Fibroblast of mammary gland (primary cell): ENCODE measurements around the gene DDT.
"Not testable (repeated sequence)": the region's sequence is repeated elsewhere in the genome, so short reads cannot be mapped to it uniquely, and the experiment has no call there.

Experiments
- DNase-seq: peaks from one replicate; pipeline ENCODE4 v3.0.0-alpha.2; 2010; ENCODE audit warnings: low read depth
- H3K4me3 ChIP-seq: 2 replicates; pipeline ENCODE4 v1.5.1; 2011; ENCODE audit warnings: low read depth, mild to moderate bottlenecking, low read length, moderate library complexity; ENCODE audit not compliant: control insufficient read depth
- CTCF ChIP-seq: conservative IDR thresholded peaks from 2 replicates; pipeline ENCODE4 v1.5.1; 2011; ENCODE audit warnings: low read depth, low read length, inconsistent platforms; ENCODE audit not compliant: control insufficient read depth, insufficient read depth

DDT gene

GRCh38 chr22:23956301-23956900, 17.8 kb downstream of the DDT start:
- not testable (repeated sequence) for DNase-seq, H3K4me3 ChIP-seq
- TF ChIP-seq CTCF = peak; percentile 23

GRCh38 chr22:23955886-23956285, 18.4 kb downstream of the DDT start:
- H3K4me3 ChIP-seq, DNase-seq: not testable (repeated sequence)

GRCh38 chr22:23954991-23955305, 19.3 kb downstream of the DDT start:
- not testable (repeated sequence) for DNase-seq

GRCh38 chr22:23954193-23954990, 19.8 kb downstream of the DDT start:
- not testable (repeated sequence) for DNase-seq, H3K4me3 ChIP-seq

More at GRCh38 chr22:23954991-23955305, 19.3 kb downstream of the DDT start:
- H3K4me3 ChIP-seq = not testable (repeated sequence)

- not testable (repeated sequence) for DNase-seq, H3K4me3 ChIP-seq
Observed at GRCh38 chr22:23953485-23953884, 20.8 kb downstream of the DDT start.

- not testable (repeated sequence) for DNase-seq, H3K4me3 ChIP-seq
Observed at GRCh38 chr22:23952794-23953405, 21.3 kb downstream of the DDT start.

GRCh38 chr22:23951383-23951782, 22.9 kb downstream of the DDT start:
- not testable (repeated sequence) for DNase-seq, H3K4me3 ChIP-seq

GRCh38 chr22:23949764-23950163, 24.5 kb downstream of the DDT start:
- not testable (repeated sequence) for DNase-seq, H3K4me3 ChIP-seq

GRCh38 chr22:23947391-23947790, 26.9 kb downstream of the DDT start:
- DNase-seq, H3K4me3 ChIP-seq: not testable (repeated sequence)

GRCh38 chr22:23940166-23940565, 34.1 kb downstream of the DDT start:
- not testable (repeated sequence) for H3K4me3 ChIP-seq, DNase-seq

- DNase-seq = no peak
- no peak for TF ChIP-seq CTCF
- no peak overlapping the region for H3K4me3 ChIP-seq
Observed at GRCh38 chr22:23939017-23939357, 35.3 kb downstream of the DDT start.
